ENCODE results near the gene RERE.

RERE gene

DNA sequence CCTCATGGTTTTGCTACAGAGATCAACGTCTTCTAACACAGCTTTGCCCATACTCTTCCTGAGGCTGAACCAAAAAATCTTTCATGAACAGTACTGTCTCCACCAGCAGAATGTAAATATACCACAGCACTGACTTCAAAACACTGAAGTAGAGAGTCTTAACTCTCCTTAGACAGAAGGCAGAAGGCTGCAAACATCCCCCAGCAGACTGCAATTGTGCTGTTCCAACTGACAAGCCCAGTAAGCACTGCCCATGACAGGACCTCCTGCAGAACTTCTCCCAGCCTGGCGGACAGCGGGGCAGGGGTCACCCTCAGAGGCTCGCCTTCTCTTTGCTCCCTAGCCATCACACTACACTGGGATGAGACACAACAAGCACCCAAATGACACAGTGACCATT is 218.7 kb downstream of the RERE start:
- Histone ChIP-seq H3K27ac (ENCODE audit: extremely low read depth, low read depth, low read length) (no peak overlapping the region), H3K36me3 (ENCODE audit: control insufficient read depth in 2 of 2, insufficient read depth in 1 of 2, low read length in 2 of 2) (peaks cover 0 to 4% of the 10 kb centered on the region in 2 experiments; a peak in 1 of 3 replicates), H3K4me3 (ENCODE audit: low read depth, low read length) (no peak overlapping the region), H3K4me1 (ENCODE audit: control insufficient read depth, insufficient read depth, low read length) (0 out of 2 replicates have a peak, but pooled peaks cover 7% of the 10 kb centered on the region), H3K9me3 (ENCODE audit: control insufficient read depth, insufficient read depth, low read depth, low read length) (no peaks in the 10 kb centered on the region)
- no peak for TF ChIP-seq ZNF776 (tag by site-specific recombination; IDR thresholded peaks at IDR 0.05; ENCODE audit: borderline replicate concordance)
- TF ChIP-seq ZNF555 (tag by site-specific recombination; conservative IDR thresholded peaks at IDR 0.05): no peak
- TF ChIP-seq, protein P1, sequence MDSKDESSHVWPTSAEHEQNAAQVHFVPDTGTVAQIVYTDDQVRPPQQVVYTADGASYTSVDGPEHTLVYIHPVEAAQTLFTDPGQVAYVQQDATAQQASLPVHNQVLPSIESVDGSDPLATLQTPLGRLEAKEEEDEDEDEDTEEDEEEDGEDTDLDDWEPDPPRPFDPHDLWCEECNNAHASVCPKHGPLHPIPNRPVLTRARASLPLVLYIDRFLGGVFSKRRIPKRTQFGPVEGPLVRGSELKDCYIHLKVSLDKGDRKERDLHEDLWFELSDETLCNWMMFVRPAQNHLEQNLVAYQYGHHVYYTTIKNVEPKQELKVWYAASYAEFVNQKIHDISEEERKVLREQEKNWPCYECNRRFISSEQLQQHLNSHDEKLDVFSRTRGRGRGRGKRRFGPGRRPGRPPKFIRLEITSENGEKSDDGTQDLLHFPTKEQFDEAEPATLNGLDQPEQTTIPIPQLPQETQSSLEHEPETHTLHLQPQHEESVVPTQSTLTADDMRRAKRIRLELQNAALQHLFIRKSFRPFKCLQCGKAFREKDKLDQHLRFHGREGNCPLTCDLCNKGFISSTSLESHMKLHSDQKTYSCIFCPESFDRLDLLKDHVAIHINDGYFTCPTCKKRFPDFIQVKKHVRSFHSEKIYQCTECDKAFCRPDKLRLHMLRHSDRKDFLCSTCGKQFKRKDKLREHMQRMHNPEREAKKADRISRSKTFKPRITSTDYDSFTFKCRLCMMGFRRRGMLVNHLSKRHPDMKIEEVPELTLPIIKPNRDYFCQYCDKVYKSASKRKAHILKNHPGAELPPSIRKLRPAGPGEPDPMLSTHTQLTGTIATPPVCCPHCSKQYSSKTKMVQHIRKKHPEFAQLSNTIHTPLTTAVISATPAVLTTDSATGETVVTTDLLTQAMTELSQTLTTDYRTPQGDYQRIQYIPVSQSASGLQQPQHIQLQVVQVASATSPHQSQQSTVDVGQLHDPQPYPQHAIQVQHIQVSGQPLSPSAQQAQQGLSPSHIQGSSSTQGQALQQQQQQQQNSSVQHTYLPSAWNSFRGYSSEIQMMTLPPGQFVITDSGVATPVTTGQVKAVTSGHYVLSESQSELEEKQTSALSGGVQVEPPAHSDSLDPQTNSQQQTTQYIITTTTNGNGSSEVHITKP (tag by site-specific recombination; IDR thresholded peaks at IDR 0.05): peak; percentile 66
- ChIA-PET CTCF (interaction anchor here (0.7 to 1.6 kb wide), 2 partner anchors 74 to 257 kb away, joined by 3 to 5 read pairs; no protein-coding TSS in a partner anchor), POLR2A (no interaction called here)

GRCh38 chr1:8598060-8598724 is 219.2 kb downstream of the RERE start:
- 0 out of 2 replicates have a peak, but pooled peaks cover 7% of the 10 kb centered on the region for H3K4me1 ChIP-seq (ENCODE audit: control insufficient read depth, insufficient read depth, low read length)
- CTCF ChIA-PET: interaction anchor here (0.6 to 1.6 kb wide), 5 partner anchors 37 to 251 kb away, joined by 3 to 5 read pairs (median 3); no protein-coding TSS in a partner anchor
- no peak overlapping the region for H3K27ac ChIP-seq (ENCODE audit: extremely low read depth, low read depth, low read length)
- peaks cover 0 to 4% of the 10 kb centered on the region in 2 experiments; a peak in 1 of 3 replicates for H3K36me3 ChIP-seq (ENCODE audit: control insufficient read depth in 2 of 2, insufficient read depth in 1 of 2, low read length in 2 of 2)
- H3K4me3 ChIP-seq (ENCODE audit: low read depth, low read length): no peak overlapping the region
- H3K9me3 ChIP-seq (ENCODE audit: control insufficient read depth, insufficient read depth, low read depth, low read length): no peaks in the 10 kb centered on the region
- POLR2A ChIA-PET: no interaction called here
- TF ChIP-seq ZBTB20 (tag by site-specific recombination; IDR thresholded peaks at IDR 0.05) (no peak), ZNF660 (tag by site-specific recombination; IDR thresholded peaks at IDR 0.05) (0 out of 2 replicates have a peak, but pooled peaks have one; percentile 24), ZNF561 (tag by site-specific recombination; IDR thresholded peaks at IDR 0.05; ENCODE audit: borderline replicate concordance) (no peak), ZNF366 (tag by site-specific recombination; conservative IDR thresholded peaks at IDR 0.05) (peak; percentile 40; the same call in 1 of the 2 replicates), ZNF157 (tag by site-specific recombination; IDR thresholded peaks at IDR 0.05) (no peak), IKZF3 (tag by site-specific recombination; IDR thresholded peaks at IDR 0.05) (peak; percentile 56; the same call in 1 of the 2 replicates), ZNF19 (tag by site-specific recombination; IDR thresholded peaks at IDR 0.05; ENCODE audit: low read depth) (no peak), BCL11B (tag by site-specific recombination; IDR thresholded peaks at IDR 0.05; ENCODE audit: low read depth) (no peak), SP2 (tag by site-specific recombination; IDR thresholded peaks at IDR 0.05) (no peak), ZNF544 (tag by site-specific recombination; IDR thresholded peaks at IDR 0.05) (no peak), ZNF138 (tag by site-specific recombination; IDR thresholded peaks at IDR 0.05; ENCODE audit: borderline replicate concordance) (no peak), ZNF202 (tag by site-specific recombination; IDR thresholded peaks at IDR 0.05; ENCODE audit: borderline replicate concordance) (no peak), ZNF302 (tag by site-specific recombination; IDR thresholded peaks at IDR 0.05; ENCODE audit: low read depth) (no peak), ZNF830 (tag by site-specific recombination; IDR thresholded peaks at IDR 0.05; ENCODE audit: low read depth) (no peak), ZNF843 (tag by site-specific recombination; IDR thresholded peaks at IDR 0.05) (no peak; the same call in 1 of the 2 replicates), TSHZ1 (tag by site-specific recombination; IDR thresholded peaks at IDR 0.05; ENCODE audit: borderline replicate concordance) (no peak)
- TF ChIP-seq, protein P2, sequence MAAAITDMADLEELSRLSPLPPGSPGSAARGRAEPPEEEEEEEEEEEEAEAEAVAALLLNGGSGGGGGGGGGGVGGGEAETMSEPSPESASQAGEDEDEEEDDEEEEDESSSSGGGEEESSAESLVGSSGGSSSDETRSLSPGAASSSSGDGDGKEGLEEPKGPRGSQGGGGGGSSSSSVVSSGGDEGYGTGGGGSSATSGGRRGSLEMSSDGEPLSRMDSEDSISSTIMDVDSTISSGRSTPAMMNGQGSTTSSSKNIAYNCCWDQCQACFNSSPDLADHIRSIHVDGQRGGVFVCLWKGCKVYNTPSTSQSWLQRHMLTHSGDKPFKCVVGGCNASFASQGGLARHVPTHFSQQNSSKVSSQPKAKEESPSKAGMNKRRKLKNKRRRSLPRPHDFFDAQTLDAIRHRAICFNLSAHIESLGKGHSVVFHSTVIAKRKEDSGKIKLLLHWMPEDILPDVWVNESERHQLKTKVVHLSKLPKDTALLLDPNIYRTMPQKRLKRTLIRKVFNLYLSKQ (tag by site-specific recombination; IDR thresholded peaks at IDR 0.05; ENCODE audit: borderline replicate concordance): no peak
- TF ChIP-seq, protein P3, sequence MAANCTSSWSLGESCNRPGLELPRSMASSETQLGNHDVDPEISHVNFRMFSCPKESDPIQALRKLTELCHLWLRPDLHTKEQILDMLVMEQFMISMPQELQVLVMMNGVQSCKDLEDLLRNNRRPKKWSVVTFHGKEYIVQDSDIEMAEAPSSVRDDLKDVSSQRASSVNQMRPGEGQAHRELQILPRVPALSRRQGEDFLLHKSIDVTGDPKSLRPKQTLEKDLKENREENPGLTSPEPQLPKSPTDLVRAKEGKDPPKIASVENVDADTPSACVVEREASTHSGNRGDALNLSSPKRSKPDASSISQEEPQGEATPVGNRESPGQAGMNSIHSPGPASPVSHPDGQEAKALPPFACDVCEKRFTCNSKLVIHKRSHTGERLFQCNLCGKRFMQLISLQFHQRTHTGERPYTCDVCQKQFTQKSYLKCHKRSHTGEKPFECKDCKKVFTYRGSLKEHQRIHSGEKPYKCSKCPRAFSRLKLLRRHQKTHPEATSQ (tag by site-specific recombination; IDR thresholded peaks at IDR 0.05): no peak

Measured in HEK293 (cell line).